Measurements from ENCODE around the gene EGLN1. TPM values are rescaled to one million over a fixed set of nuclear protein-coding genes. Genes with fewer than 3 reads are reported as not detected.

The EGLN1 gene
- total RNA-seq, 1 experiment from 2014 or later = 27.1 TPM

- no peak overlapping the region for H2AFZ ChIP-seq (ENCODE audit: low read depth, low read length, poor library complexity, severe bottlenecking)
- H3K27me3 ChIP-seq (ENCODE audit: insufficient read depth, low read length) = no peaks in the 10 kb centered on the region
- no peak for ATAC-seq
- H3K27ac ChIP-seq (ENCODE audit: low read depth, low read length) = no peak overlapping the region; the same call in 1 of the 2 replicates
- H3K79me2 ChIP-seq (ENCODE audit: insufficient read depth, low read length) = peaks cover 98% of the 10 kb centered on the region
- H3K4me3 ChIP-seq (replicated peaks in 1 of 2; ENCODE audit: low read depth in 1 of 2, low read length in 2 of 2) = peak overlapping the region in 1 of 2 experiments; percentile 21; a peak in 2 of 4 replicates
- no TSS peak for BruUV-seq (replicated peaks)
- DNase-seq (ENCODE audit: low read depth, low spot score) = no peak
- H3K9me3 ChIP-seq (ENCODE audit: control insufficient read depth in 1 of 2, insufficient read depth in 1 of 2, low read depth in 1 of 2, low read length in 2 of 2) = no peaks in the 10 kb centered on the region
- H3K9ac ChIP-seq (ENCODE audit: low read length) = 0 out of 2 replicates have a peak overlapping the region, but pooled peaks have one; percentile 23
- H3K9me2 ChIP-seq (ENCODE audit: insufficient read depth) = no peaks in the 10 kb centered on the region
- TF ChIP-seq FOSL1 (IDR thresholded peaks at IDR 0.05; ENCODE audit: low read depth) (peak; percentile 28; the same call in 1 of the 2 replicates), ZBTB33 (IDR thresholded peaks at IDR 0.05; ENCODE audit: extremely low read depth, insufficient replicate concordance, low read length) (no peak), SRF (IDR thresholded peaks at IDR 0.05; ENCODE audit: low read depth) (no peak), EGR1 (IDR thresholded peaks at IDR 0.05; ENCODE audit: low read depth) (no peak), ELF1 (IDR thresholded peaks at IDR 0.05; ENCODE audit: borderline replicate concordance, low read depth) (no peak), JUND (IDR thresholded peaks at IDR 0.05) (peak; percentile 24; the same call in 1 of the 2 replicates)
- POLR2A ChIA-PET = no interaction called here
- no peaks in the 10 kb centered on the region for H3K36me3 ChIP-seq (ENCODE audit: control insufficient read depth in 1 of 2, insufficient read depth in 2 of 2, low read length in 2 of 2)
- RAD21 ChIA-PET (ENCODE audit: low non-redundant PET in 1 of 2, low total read pairs in 2 of 2, uncharacterized antibody in 2 of 2, unreplicated experiment in 2 of 2) = no interaction called here
- H3K4me2 ChIP-seq (ENCODE audit: low read length) = peak overlapping the region; percentile 74
- intact Hi-C loops (cut with micrococcal nuclease) = no loop called here
- peaks cover 28 to 59% of the 10 kb centered on the region in 2 experiments for H3K4me1 ChIP-seq (ENCODE audit: control insufficient read depth in 1 of 2, insufficient read depth in 2 of 2, low read length in 2 of 2)
- H4K20me1 ChIP-seq (ENCODE audit: insufficient read depth) = peaks cover 15% of the 10 kb centered on the region; the same call in 1 of the 2 replicates
- CTCF ChIA-PET = no interaction called here
These were observed 25.4 kb downstream of the EGLN1 start for GRCh38 chr1:231396643-231397042.

GRCh38 chr1:231395998-231396390 is 26.1 kb downstream of the EGLN1 start:
- Histone ChIP-seq H3K36me3 (ENCODE audit: control insufficient read depth in 1 of 2, insufficient read depth in 2 of 2, low read length in 2 of 2) (no peaks in the 10 kb centered on the region), H3K79me2 (ENCODE audit: insufficient read depth, low read length) (peaks cover 98% of the 10 kb centered on the region), H3K27ac (ENCODE audit: low read depth, low read length) (peak overlapping the region; percentile 55; the same call in 1 of the 2 replicates), H4K20me1 (ENCODE audit: insufficient read depth) (peaks cover 15% of the 10 kb centered on the region; the same call in 1 of the 2 replicates), H3K4me2 (ENCODE audit: low read length) (peak overlapping the region; percentile 74), H3K27me3 (ENCODE audit: insufficient read depth, low read length) (no peaks in the 10 kb centered on the region), H3K4me3 (replicated peaks in 1 of 2; ENCODE audit: low read depth in 1 of 2, low read length in 2 of 2) (peak overlapping the region in 1 of 2 experiments; percentile 21; a peak in 2 of 4 replicates), H2AFZ (ENCODE audit: low read depth, low read length, poor library complexity, severe bottlenecking) (no peak overlapping the region), H3K9me3 (ENCODE audit: control insufficient read depth in 1 of 2, insufficient read depth in 1 of 2, low read depth in 1 of 2, low read length in 2 of 2) (no peaks in the 10 kb centered on the region), H3K9ac (ENCODE audit: low read length) (peak overlapping the region; percentile 23), H3K4me1 (ENCODE audit: control insufficient read depth in 1 of 2, insufficient read depth in 2 of 2, low read length in 2 of 2) (peaks cover 28 to 63% of the 10 kb centered on the region in 2 experiments), H3K9me2 (ENCODE audit: insufficient read depth) (no peaks in the 10 kb centered on the region)
- DNase-seq (ENCODE audit: low read depth, low spot score) = no peak
- ChIA-PET CTCF (no interaction called here), RAD21 (ENCODE audit: low non-redundant PET in 1 of 2, low total read pairs in 2 of 2, uncharacterized antibody in 2 of 2, unreplicated experiment in 2 of 2) (no interaction called here), POLR2A (no interaction called here)
- intact Hi-C loops (cut with micrococcal nuclease) = loop anchor here (1.0 kb wide), 1 partner anchor 26 kb away; the partner anchor contains the start of gene EGLN1
- peak; percentile 35 for ATAC-seq
- no TSS peak for BruUV-seq (replicated peaks)
- TF ChIP-seq JUND (IDR thresholded peaks at IDR 0.05) = no peak
- no peak for TF ChIP-seq POLR2A (IDR thresholded peaks at IDR 0.05; ENCODE audit: borderline replicate concordance, extremely low read depth, insufficient read depth, insufficient read length)
- no peak for TF ChIP-seq ATF3 (IDR thresholded peaks at IDR 0.05)
- TF ChIP-seq YY1 (IDR thresholded peaks at IDR 0.05; ENCODE audit: extremely low read depth, insufficient replicate concordance, low read depth, low read length) = no peak
- no peak for TF ChIP-seq ZFX (IDR thresholded peaks at IDR 0.05)
- no peak; the same call in 1 of the 2 replicates for TF ChIP-seq SIN3A (IDR thresholded peaks at IDR 0.05; ENCODE audit: low read depth)
- TF ChIP-seq ZBTB33 (IDR thresholded peaks at IDR 0.05; ENCODE audit: extremely low read depth, insufficient replicate concordance, low read length) = no peak
- TF ChIP-seq SRF (IDR thresholded peaks at IDR 0.05; ENCODE audit: low read depth) = no peak
- TF ChIP-seq CTCF (IDR thresholded peaks at IDR 0.05 in 2 of 3, conservative IDR thresholded peaks at IDR 0.05 in 1 of 3; ENCODE audit: borderline replicate concordance in 1 of 3, insufficient read depth in 1 of 3, low read depth in 2 of 3, low read length in 2 of 3) = no peak
- TF ChIP-seq TCF7L2 (IDR thresholded peaks at IDR 0.05; ENCODE audit: borderline replicate concordance, extremely low read depth, insufficient read depth, insufficient read length) = no peak

All from HCT116 (cell line).